ENCODE results near the gene ACACA.

DNA sequence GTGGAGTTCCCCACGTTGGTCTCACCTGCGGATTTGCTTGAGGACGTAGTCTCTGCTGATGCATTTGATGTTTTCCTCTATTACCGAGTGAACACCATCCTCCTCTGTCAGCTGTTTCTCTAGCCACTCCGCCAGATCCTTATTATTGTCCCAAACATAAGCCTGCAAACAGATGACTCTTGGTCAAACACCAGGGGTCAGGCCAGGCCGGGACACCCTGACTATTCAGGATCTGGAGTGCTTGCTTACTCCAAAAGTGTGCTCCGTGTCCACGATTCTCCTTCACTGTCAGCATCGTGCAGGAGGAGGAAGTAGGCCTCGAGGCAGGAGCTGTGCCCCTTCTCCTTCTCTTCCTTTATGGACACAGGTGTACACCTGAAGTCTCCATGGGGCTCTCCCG, 317.7 kb downstream of the ACACA start:
- TF ChIP-seq, protein P1, sequence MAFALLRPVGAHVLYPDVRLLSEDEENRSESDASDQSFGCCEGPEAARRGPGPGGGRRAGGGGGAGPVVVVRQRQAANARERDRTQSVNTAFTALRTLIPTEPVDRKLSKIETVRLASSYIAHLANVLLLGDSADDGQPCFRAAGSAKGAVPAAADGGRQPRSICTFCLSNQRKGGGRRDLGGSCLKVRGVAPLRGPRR (CRISPR knock-in tag; IDR thresholded peaks at IDR 0.05), result no peak
- TF ChIP-seq EP300 (IDR thresholded peaks at IDR 0.05; ENCODE audit: low read length) (no peak), TAF7 (tag; IDR thresholded peaks at IDR 0.05) (no peak), BHLHE40 (IDR thresholded peaks at IDR 0.05; ENCODE audit: low read length) (no peak), YY1 (IDR thresholded peaks at IDR 0.05; ENCODE audit: borderline replicate concordance in 1 of 3, control insufficient read depth in 1 of 3, extremely low read depth in 1 of 3, insufficient read depth in 3 of 3, insufficient read length in 1 of 3, insufficient replicate concordance in 2 of 3, low read depth in 1 of 3, low read length in 2 of 3) (no peak), ZNF316 (IDR thresholded peaks at IDR 0.05) (no peak)
- TF ChIP-seq, protein P2, sequence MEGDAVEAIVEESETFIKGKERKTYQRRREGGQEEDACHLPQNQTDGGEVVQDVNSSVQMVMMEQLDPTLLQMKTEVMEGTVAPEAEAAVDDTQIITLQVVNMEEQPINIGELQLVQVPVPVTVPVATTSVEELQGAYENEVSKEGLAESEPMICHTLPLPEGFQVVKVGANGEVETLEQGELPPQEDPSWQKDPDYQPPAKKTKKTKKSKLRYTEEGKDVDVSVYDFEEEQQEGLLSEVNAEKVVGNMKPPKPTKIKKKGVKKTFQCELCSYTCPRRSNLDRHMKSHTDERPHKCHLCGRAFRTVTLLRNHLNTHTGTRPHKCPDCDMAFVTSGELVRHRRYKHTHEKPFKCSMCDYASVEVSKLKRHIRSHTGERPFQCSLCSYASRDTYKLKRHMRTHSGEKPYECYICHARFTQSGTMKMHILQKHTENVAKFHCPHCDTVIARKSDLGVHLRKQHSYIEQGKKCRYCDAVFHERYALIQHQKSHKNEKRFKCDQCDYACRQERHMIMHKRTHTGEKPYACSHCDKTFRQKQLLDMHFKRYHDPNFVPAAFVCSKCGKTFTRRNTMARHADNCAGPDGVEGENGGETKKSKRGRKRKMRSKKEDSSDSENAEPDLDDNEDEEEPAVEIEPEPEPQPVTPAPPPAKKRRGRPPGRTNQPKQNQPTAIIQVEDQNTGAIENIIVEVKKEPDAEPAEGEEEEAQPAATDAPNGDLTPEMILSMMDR (IDR thresholded peaks at IDR 0.05 in 2 of 3, conservative IDR thresholded peaks at IDR 0.05 in 1 of 3; ENCODE audit: insufficient read depth in 2 of 3, low read depth in 1 of 3, low read length in 3 of 3), result no peak
- TF ChIP-seq, protein P3, sequence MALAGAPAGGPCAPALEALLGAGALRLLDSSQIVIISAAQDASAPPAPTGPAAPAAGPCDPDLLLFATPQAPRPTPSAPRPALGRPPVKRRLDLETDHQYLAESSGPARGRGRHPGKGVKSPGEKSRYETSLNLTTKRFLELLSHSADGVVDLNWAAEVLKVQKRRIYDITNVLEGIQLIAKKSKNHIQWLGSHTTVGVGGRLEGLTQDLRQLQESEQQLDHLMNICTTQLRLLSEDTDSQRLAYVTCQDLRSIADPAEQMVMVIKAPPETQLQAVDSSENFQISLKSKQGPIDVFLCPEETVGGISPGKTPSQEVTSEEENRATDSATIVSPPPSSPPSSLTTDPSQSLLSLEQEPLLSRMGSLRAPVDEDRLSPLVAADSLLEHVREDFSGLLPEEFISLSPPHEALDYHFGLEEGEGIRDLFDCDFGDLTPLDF (CRISPR knock-in tag; IDR thresholded peaks at IDR 0.05), result no peak

All from K562 (cell line).